GM19043 (cell line): ENCODE data around the gene TMEM53.

ENCODE experiments used
- ATAC-seq: cut with Tn5 transposase; IDR thresholded peaks from one replicate; pipeline ENCODE4 v1.9.1; 2021; ENCODE audit warnings: low read depth; ENCODE audit not compliant: unreplicated experiment

TMEM53 gene

DNA sequence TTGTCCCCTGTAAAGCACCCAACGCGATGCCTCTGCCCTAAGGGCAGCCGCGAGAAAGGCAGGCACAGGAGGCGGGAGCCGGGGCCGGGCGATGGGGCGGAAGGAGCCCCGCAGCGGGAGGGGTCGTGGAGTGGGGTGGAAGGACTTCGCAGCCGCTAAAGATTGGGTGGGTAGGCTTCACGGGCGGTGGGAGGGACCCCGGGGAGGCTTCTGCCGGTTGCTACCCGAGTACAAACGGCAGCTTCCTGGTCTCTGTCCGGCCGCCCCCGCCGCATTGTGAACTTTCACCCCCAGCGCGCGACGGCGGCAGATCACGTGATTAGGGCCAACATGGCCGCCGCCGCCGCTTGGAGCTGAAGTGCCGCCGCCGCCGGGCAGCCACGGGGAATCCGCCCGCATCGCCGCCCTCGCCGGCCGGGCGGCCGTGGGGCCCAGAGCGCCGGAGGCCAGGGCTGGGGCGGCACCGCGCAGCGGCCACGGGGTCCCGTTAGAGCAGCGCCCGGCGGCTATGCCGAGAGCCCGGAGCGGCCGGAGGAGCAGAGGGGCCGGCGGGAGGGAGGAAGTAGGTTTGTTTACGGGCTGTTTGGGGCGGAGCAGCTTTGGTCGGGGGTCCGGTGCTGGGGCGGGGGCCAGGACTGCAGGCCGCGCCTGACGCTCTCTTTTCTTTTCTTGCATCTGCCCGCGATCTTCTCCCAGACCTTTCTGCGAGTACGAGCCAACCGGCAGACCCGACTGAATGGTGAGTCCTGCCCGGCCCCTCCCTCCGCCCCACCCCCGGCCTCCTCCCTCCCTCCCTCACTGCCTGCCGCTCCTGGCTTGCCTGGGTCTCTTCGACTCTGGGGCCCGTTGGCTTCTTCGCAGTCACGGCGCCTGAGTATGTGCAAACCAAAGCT lies 42.4 kb downstream of the TMEM53 start:
- ATAC-seq = peak; percentile 60

- peak; percentile 6 for ATAC-seq
Measured at GRCh38 chr1:44631333-44631646, 43.0 kb downstream of the TMEM53 start.

DNA sequence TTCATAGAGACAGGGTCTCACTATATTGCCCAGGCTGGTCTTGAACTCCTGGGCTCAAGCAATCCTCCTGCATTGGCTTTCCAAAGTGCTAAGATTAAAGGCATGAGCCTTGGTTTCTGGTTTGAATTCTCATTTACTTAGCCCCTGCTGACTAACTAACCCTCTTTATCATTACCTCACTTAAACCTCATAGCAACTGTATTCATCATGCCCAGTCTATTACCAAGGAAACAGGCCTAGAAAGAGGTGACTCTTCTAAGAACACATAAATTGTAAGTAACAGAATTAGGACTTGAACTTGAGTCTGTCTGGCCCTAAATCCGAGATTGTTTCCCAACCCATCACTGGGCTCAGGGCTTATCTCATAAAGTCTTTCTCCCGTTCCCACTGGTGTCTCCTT lies 44.2 kb downstream of the TMEM53 start:
- no peak for ATAC-seq

- no peak for ATAC-seq
Measured at GRCh38 chr1:44628962-44629756, 45.1 kb downstream of the TMEM53 start.

DNA sequence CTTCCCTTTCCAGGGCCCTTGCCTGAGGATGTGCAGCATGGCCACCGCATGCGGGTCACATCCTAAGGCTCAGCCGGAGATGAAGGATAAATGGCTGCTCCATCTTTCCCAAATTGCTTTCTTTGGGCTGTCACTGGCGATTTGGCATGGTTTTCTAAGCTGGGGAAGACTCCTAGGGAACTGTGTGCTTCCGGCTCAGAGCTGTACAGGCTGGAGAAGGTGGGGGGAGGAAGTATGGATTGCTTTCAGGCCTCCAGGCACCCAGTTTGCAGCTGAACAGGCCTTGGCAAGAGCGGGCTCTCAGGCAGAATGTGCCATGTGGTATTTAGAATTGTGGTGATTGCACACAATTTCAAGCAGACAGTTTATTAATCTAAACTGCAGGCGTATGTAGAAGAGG lies 48.9 kb downstream of the TMEM53 start:
- ATAC-seq = no peak

DNA sequence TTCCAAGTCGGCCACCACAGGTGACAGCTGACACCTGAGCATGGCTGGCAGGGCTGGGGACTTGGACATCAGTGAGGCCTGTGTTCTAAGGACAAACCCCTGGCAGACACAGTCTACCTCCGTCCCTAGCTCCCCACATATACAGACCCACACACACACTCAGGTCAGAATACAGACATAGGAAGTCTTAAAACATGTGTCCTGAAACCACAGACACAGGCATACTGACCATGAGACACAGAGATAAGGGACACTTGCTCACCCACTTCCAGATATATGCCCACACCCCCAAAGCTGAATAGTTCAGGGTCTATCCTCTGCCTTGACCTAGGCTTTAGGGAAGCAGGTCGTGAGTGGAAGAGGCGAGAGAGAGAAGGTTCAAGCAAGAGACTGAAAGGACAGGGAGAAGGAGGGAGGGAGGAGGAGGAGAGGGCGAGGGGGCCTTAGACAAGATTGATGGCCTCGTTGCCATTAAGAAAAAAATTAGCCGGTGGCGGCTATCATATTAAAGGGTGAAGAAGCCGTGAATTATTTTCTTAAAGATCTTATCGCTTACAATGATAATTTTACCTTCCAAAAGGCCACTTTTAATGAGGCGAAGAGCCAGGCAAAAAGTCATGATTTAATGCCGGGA lies 49.9 kb downstream of the TMEM53 start:
- ATAC-seq = no peak

GRCh38 chr1:44621841-44622286 lies 52.4 kb downstream of the TMEM53 start:
- no peak for ATAC-seq

GRCh38 chr1:44620072-44620471 lies 54.2 kb downstream of the TMEM53 start:
- no peak for ATAC-seq

- no peak for ATAC-seq
Measured at GRCh38 chr1:44619261-44619900, 54.9 kb downstream of the TMEM53 start.

- no peak for ATAC-seq
Measured at GRCh38 chr1:44617703-44618029, 56.6 kb downstream of the TMEM53 start.

GRCh38 chr1:44616991-44617702 lies 57.1 kb downstream of the TMEM53 start:
- ATAC-seq = no peak

- ATAC-seq = no peak
Measured at GRCh38 chr1:44616284-44616990, 57.8 kb downstream of the TMEM53 start.

- no peak for ATAC-seq
Measured at GRCh38 chr1:44613941-44614340, 60.3 kb downstream of the TMEM53 start.

GRCh38 chr1:44611866-44612265 lies 62.4 kb downstream of the TMEM53 start:
- ATAC-seq = no peak

DNA sequence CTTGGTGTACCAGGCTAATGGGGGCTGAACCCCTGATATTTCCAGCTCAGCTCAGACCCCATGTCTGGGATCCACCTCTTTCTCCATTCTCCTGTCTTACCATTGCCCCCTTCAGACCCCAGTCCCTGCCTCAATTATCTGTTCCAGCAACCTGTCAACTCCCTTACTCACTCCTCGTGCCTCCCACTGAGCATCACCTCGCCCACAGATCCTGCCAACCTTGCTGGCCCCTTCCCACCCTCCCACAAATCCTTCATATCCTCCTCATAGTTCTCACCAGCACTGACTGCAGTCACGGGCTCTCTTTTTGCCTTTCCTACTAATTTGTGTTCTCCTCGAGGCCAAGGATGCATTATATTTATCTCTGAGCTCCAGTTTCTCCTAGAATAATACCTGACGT lies 62.9 kb downstream of the TMEM53 start:
- no peak for ATAC-seq

- no peak for ATAC-seq
Measured at GRCh38 chr1:44610527-44611148, 63.6 kb downstream of the TMEM53 start.

DNA sequence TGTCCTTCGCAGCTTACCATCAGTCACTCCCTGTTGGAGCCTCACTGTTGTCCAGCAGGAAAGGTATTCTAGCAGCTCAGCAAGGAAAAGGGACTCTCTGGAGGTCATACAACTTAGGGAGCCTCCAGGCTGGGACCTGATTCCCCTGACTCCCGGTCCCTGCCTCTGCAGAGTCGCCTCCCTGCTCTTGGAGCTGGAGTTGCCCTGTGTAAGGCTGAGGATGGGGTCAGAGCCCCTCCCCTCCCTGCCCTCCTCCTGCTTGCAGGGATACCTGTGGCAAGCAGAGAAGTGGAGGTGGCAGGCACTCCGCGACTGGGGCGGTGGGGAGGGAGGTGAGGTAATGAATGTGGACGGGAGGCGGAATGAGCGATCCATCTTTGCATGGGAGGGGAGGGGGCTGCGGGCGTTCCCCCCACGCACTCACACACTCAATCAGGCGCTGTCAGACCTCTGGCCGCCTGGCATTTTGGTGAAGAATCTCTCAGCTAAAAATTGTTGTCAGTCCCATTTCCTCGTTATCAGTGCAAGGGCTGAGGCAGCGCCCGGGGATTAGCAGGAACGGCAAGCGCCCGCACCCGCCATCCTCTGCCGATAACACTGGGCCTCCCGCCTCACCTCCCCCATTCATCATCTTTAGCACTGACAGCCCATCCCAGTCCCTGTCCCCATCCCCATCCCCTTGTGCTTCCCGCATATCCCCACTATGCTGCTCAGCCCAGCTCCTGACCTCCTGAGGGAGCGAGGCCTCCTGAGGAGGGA lies 64.3 kb downstream of the TMEM53 start:
- no peak for ATAC-seq

GRCh38 chr1:44609412-44609767 lies 64.9 kb downstream of the TMEM53 start:
- ATAC-seq = no peak

GRCh38 chr1:44608141-44608540 lies 66.1 kb downstream of the TMEM53 start:
- ATAC-seq = no peak
